Caco-2 (cell line): ENCODE data around the gene CSTF2T. TPM values are rescaled to one million over a fixed set of nuclear protein-coding genes. Genes with fewer than 3 reads are reported as not detected.

Experiments used
- BruUV-seq: library from RNA; stranded (reverse); fragments of 400-500 nt; replicated peaks from 2 replicates; lab custom pipeline; 2021; lab: Mats Ljungman, UMichigan
- CTCF ChIA-PET: fragments of 300-600 bp; sonication (Branson Sonifier 250); formaldehyde crosslinking; loops from one replicate; lab custom pipeline; 2022; ENCODE audit warnings: antibody characterized with exemption; lab: Charles Lee
- POLR2A ChIA-PET: fragments of 300-600 bp; sonication (Branson Sonifier 250); formaldehyde crosslinking; loops from one replicate; lab custom pipeline; 2022; ENCODE audit warnings: antibody characterized with exemption; lab: Charles Lee
- DNase-seq, 2 experiments: peaks; one replicate each; pipeline versions ENCODE4 v3.0.0 to v3.0.0-alpha.2; 2020 to 2022
- H3K27me3 ChIP-seq: replicated peaks from 2 replicates; pipeline ENCODE4 v1.6.0; 2011; ENCODE audit warnings: low read length; ENCODE audit not compliant: control insufficient read depth, insufficient read depth
- H3K36me3 ChIP-seq: 2 replicates; pipeline ENCODE4 v1.5.1; 2011; ENCODE audit warnings: low read length; ENCODE audit not compliant: control insufficient read depth, insufficient read depth
- H3K4me1 ChIP-seq: fragments of 250-450 bp; sonication (Bioruptor Pico); 2 replicates; pipeline ENCODE4 v1.5.1; 2020; ENCODE audit warnings: mild to moderate bottlenecking
- H3K4me3 ChIP-seq: 2 replicates; pipeline ENCODE4 v1.5.1; 2011; ENCODE audit warnings: low read depth, mild to moderate bottlenecking, control low read depth, low read length
- H3K9me3 ChIP-seq: fragments of 250-450 bp; sonication (Bioruptor Pico); 2 replicates; pipeline ENCODE4 v1.5.1; 2020; ENCODE audit warnings: mild to moderate bottlenecking, moderate library complexity
- H3K27ac Mint-ChIP-seq: one replicate; pipeline ENCODE4 v1.8.0; 2022; ENCODE audit warnings: mixed read lengths; ENCODE audit not compliant: unreplicated experiment
- H3K27me3 Mint-ChIP-seq: one replicate; pipeline ENCODE4 v1.8.0; 2022; ENCODE audit warnings: mixed read lengths; ENCODE audit not compliant: insufficient read depth, unreplicated experiment
- H3K36me3 Mint-ChIP-seq: one replicate; pipeline ENCODE4 v1.8.0; 2022; ENCODE audit warnings: mild to moderate bottlenecking, mixed read lengths; ENCODE audit not compliant: insufficient read depth, unreplicated experiment
- H3K4me1 Mint-ChIP-seq: one replicate; pipeline ENCODE4 v1.8.0; 2022; ENCODE audit warnings: low read depth, mixed read lengths; ENCODE audit not compliant: unreplicated experiment
- H3K4me3 Mint-ChIP-seq: one replicate; pipeline ENCODE4 v1.8.0; 2022; ENCODE audit warnings: mild to moderate bottlenecking, moderate library complexity, mixed read lengths; ENCODE audit not compliant: unreplicated experiment
- H3K9me3 Mint-ChIP-seq: one replicate; pipeline ENCODE4 v1.8.0; 2022; ENCODE audit warnings: mixed read lengths; ENCODE audit not compliant: unreplicated experiment
- CTCF ChIP-seq, 2 experiments: fragments of 200-600 bp in 1 of 2; IDR thresholded peaks; 1 replicate in 1 of 2; 2 replicates in 1 of 2; pipeline versions ENCODE4 v1.5.1 to v1.8.0; 2011 to 2022; ENCODE audit warnings: antibody characterized with exemption in 1 of 2, control low read depth in 1 of 2, inconsistent platforms in 1 of 2, low read depth in 1 of 2, low read length in 1 of 2, mild to moderate bottlenecking in 1 of 2, moderate library complexity in 1 of 2; ENCODE audit not compliant: insufficient read depth in 1 of 2, severe bottlenecking in 1 of 2, unreplicated experiment in 1 of 2
- intact Hi-C: fragments of 100-400 bp; cut with micrococcal nuclease; formaldehyde crosslinking; loops from one replicate; pipeline ENCODE4 v1.10.0; 2022; ENCODE audit not compliant: unreplicated experiment
- total RNA-seq: library from RNA; stranded (reverse); gene quantifications from 2 replicates; pipeline ENCODE4 v1.2.3, GENCODE V29; 2022

CSTF2T gene
- total RNA-seq, 1 experiment from 2014 or later = 51.2 TPM

- ChIA-PET POLR2A (no interaction called here), CTCF (no interaction called here)
- H3K4me3 Mint-ChIP-seq = no peak overlapping the region
Observed at GRCh38 chr10:51707392-51707791, 8.0 kb upstream of the CSTF2T start.

GRCh38 chr10:51706225-51706624, 6.8 kb upstream of the CSTF2T start:
- Histone ChIP-seq H3K4me3 (no peak overlapping the region), H3K4me1 (no peaks in the 10 kb centered on the region), H3K27me3 (no peaks in the 10 kb centered on the region; the same call in 1 of the 2 replicates), H3K9me3 (no peaks in the 10 kb centered on the region), H3K36me3 (no peaks in the 10 kb centered on the region; the same call in 1 of the 2 replicates)
- H3K4me3 Mint-ChIP-seq = no peak overlapping the region
- peaks cover 2% of the 10 kb centered on the region for H3K27me3 Mint-ChIP-seq
- intact Hi-C loops = no loop called here
- no peak overlapping the region for H3K27ac Mint-ChIP-seq
- ChIA-PET POLR2A (no interaction called here), CTCF (no interaction called here)
- H3K4me1 Mint-ChIP-seq = no peaks in the 10 kb centered on the region
- H3K9me3 Mint-ChIP-seq = no peaks in the 10 kb centered on the region
- no peak for TF ChIP-seq CTCF (IDR thresholded peaks at IDR 0.05; ENCODE audit: insufficient read depth in 1 of 2, low read depth in 1 of 2, low read length in 1 of 2, severe bottlenecking in 1 of 2, unreplicated experiment in 1 of 2)
- DNase-seq = no peak
- no peaks in the 10 kb centered on the region for H3K36me3 Mint-ChIP-seq
- no TSS peak for BruUV-seq

More at GRCh38 chr10:51707392-51707791, 8.0 kb upstream of the CSTF2T start:
- TF ChIP-seq CTCF (IDR thresholded peaks at IDR 0.05; ENCODE audit: insufficient read depth in 1 of 2, low read depth in 1 of 2, low read length in 1 of 2, severe bottlenecking in 1 of 2, unreplicated experiment in 1 of 2) = no peak
- BruUV-seq = no TSS peak
- H3K4me1 ChIP-seq = no peaks in the 10 kb centered on the region
- H3K36me3 ChIP-seq = no peaks in the 10 kb centered on the region; the same call in 1 of the 2 replicates
- H3K9me3 Mint-ChIP-seq = no peaks in the 10 kb centered on the region
- H3K27me3 Mint-ChIP-seq = peaks cover 6% of the 10 kb centered on the region
- H3K27ac Mint-ChIP-seq = no peak overlapping the region
- H3K4me1 Mint-ChIP-seq = no peaks in the 10 kb centered on the region
- H3K4me3 ChIP-seq = no peak overlapping the region
- no peak for DNase-seq
- H3K36me3 Mint-ChIP-seq = no peaks in the 10 kb centered on the region
- intact Hi-C loops = no loop called here
- H3K9me3 ChIP-seq = no peaks in the 10 kb centered on the region
- no peaks in the 10 kb centered on the region; the same call in 1 of the 2 replicates for H3K27me3 ChIP-seq

GRCh38 chr10:51705774-51706173, 6.4 kb upstream of the CSTF2T start:
- H3K36me3 ChIP-seq = no peaks in the 10 kb centered on the region; the same call in 1 of the 2 replicates
- no peak overlapping the region for H3K4me3 Mint-ChIP-seq
- POLR2A ChIA-PET = no interaction called here
- TF ChIP-seq CTCF (IDR thresholded peaks at IDR 0.05; ENCODE audit: insufficient read depth in 1 of 2, low read depth in 1 of 2, low read length in 1 of 2, severe bottlenecking in 1 of 2, unreplicated experiment in 1 of 2) = no peak
- H3K9me3 Mint-ChIP-seq = no peaks in the 10 kb centered on the region
- no peak overlapping the region for H3K4me3 ChIP-seq
- H3K4me1 ChIP-seq = no peaks in the 10 kb centered on the region
- no TSS peak for BruUV-seq
- H3K9me3 ChIP-seq = no peaks in the 10 kb centered on the region
- intact Hi-C loops = no loop called here
- no peaks in the 10 kb centered on the region for H3K4me1 Mint-ChIP-seq
- DNase-seq = no peak
- no peaks in the 10 kb centered on the region; the same call in 1 of the 2 replicates for H3K27me3 ChIP-seq
- peaks cover 2% of the 10 kb centered on the region for H3K27me3 Mint-ChIP-seq
- no peaks in the 10 kb centered on the region for H3K36me3 Mint-ChIP-seq
- CTCF ChIA-PET = no interaction called here
- no peak overlapping the region for H3K27ac Mint-ChIP-seq
